Esophagus muscularis mucosa (tissue), 4 donors: ENCODE measurements around the gene CYP24A1. TPM values are rescaled to one million over a fixed set of nuclear protein-coding genes. Genes with fewer than 3 reads are reported as not detected.

ENCODE experiments used
- DNase-seq: peaks from one replicate; pipeline ENCODE4 v3.0.0-alpha.2; 2017; ENCODE audit errors: extremely low spot score
- H3K27ac ChIP-seq, 4 donors: fragments of 200-600 bp; sonication (generic); replicated peaks in 1 of 4; 1 replicate in 3 of 4; 2 replicates in 1 of 4; pipeline ENCODE4 v1.5.1; 2016 to 2019; ENCODE audit warnings: mild to moderate bottlenecking in 1 of 4
- H3K27me3 ChIP-seq, 4 donors: fragments of 200-600 bp; sonication (generic); one replicate each; pipeline versions ENCODE4 v1.5.1 to v1.6.0; 2016 to 2019
- H3K36me3 ChIP-seq, 4 donors: fragments of 200-600 bp; sonication (generic); one replicate each; pipeline ENCODE4 v1.5.1; 2016 to 2019
- H3K4me1 ChIP-seq, 4 donors: fragments of 200-600 bp; sonication (generic); one replicate each; pipeline ENCODE4 v1.5.1; 2016 to 2019
- H3K4me3 ChIP-seq, 4 donors: fragments of 200-600 bp; sonication (generic); 1 replicate in 2 of 4; 2 replicates in 2 of 4; pipeline ENCODE4 v1.5.1; 2016 to 2019; ENCODE audit warnings: mild to moderate bottlenecking in 4 of 4, moderate library complexity in 1 of 4
- H3K9me3 ChIP-seq, 4 donors: fragments of 200-600 bp; sonication (generic); 1 replicate in 3 of 4; 2 replicates in 1 of 4; pipeline ENCODE4 v1.5.1; 2016 to 2019
- EP300 ChIP-seq: sonication (generic); formaldehyde crosslinking; IDR thresholded peaks from one replicate; pipeline ENCODE4 v1.6.1; 2017; ENCODE audit warnings: antibody characterized with exemption
- POLR2A ChIP-seq: fragments of 450-650 bp; IDR thresholded peaks from one replicate; pipeline ENCODE4 v1.6.1; 2017; ENCODE audit warnings: antibody characterized with exemption, moderate library complexity, mild to moderate bottlenecking, low read depth
- POLR2AphosphoS5 ChIP-seq, 2 donors: sonication (generic); formaldehyde crosslinking; IDR thresholded peaks; one replicate each; pipeline ENCODE4 v1.6.1; 2017; ENCODE audit warnings: antibody characterized with exemption in 2 of 2
- WGBS: methylation state at CpG from one replicate; pipeline ENCODE4 v1.1.5; 2018; 5-methylcytosine and 5-hydroxymethylcytosine counted together
- intact Hi-C: fragments of 100-400 bp; cut with DNase I; formaldehyde crosslinking; loops from one replicate; pipeline ENCODE4 v1.15.1; 2023
- total RNA-seq, 4 donors: library from RNA; depleted of rRNA; stranded (reverse); fragments of >200 nt; gene quantifications; one replicate each; pipeline versions ENCODE4 v1.1.0 to v1.2.1, GENCODE V29; 2016
- TF ChIP-seq, protein P1 (sequence below), 3 experiments: fragments of 200-600 bp in 2 of 3; fragments of 450-650 bp in 1 of 3; sonication (generic) in 2 of 3; IDR thresholded peaks; one replicate each; pipeline ENCODE4 v1.5.1; 2017 to 2019; ENCODE audit warnings: antibody characterized with exemption in 3 of 3, mild to moderate bottlenecking in 2 of 3, moderate library complexity in 1 of 3

Gene CYP24A1
- total RNA-seq, 4 donors from 2014 or later = not detected

- Histone ChIP-seq H3K27ac (no peak overlapping the region), H3K9me3 (no peaks in the 10 kb centered on the region), H3K27me3 (peaks cover 0 to 9% (median 0%) of the 10 kb centered on the region in 4 donors), H3K36me3 (no peaks in the 10 kb centered on the region), H3K4me3 (no peak overlapping the region), H3K4me1 (no peaks in the 10 kb centered on the region)
- intact Hi-C loops = no loop called here
- no peak for TF ChIP-seq POLR2A
- TF ChIP-seq EP300 = no peak
- TF ChIP-seq, protein P1, sequence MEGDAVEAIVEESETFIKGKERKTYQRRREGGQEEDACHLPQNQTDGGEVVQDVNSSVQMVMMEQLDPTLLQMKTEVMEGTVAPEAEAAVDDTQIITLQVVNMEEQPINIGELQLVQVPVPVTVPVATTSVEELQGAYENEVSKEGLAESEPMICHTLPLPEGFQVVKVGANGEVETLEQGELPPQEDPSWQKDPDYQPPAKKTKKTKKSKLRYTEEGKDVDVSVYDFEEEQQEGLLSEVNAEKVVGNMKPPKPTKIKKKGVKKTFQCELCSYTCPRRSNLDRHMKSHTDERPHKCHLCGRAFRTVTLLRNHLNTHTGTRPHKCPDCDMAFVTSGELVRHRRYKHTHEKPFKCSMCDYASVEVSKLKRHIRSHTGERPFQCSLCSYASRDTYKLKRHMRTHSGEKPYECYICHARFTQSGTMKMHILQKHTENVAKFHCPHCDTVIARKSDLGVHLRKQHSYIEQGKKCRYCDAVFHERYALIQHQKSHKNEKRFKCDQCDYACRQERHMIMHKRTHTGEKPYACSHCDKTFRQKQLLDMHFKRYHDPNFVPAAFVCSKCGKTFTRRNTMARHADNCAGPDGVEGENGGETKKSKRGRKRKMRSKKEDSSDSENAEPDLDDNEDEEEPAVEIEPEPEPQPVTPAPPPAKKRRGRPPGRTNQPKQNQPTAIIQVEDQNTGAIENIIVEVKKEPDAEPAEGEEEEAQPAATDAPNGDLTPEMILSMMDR (IDR thresholded peaks at IDR 0.05) = no peak
- TF ChIP-seq POLR2AphosphoS5 (IDR thresholded peaks at IDR 0.05) = no peak
- 59% methylated on average over 7 of the region's 7 CpGs for WGBS
- DNase-seq = no peak
Measured at GRCh38 chr20:54148947-54149764, 24.6 kb downstream of the CYP24A1 start.

GRCh38 chr20:54146672-54147071 lies 27.1 kb downstream of the CYP24A1 start:
- TF ChIP-seq POLR2A (no peak), POLR2AphosphoS5 (IDR thresholded peaks at IDR 0.05) (no peak)
- intact Hi-C loops = no loop called here

DNA sequence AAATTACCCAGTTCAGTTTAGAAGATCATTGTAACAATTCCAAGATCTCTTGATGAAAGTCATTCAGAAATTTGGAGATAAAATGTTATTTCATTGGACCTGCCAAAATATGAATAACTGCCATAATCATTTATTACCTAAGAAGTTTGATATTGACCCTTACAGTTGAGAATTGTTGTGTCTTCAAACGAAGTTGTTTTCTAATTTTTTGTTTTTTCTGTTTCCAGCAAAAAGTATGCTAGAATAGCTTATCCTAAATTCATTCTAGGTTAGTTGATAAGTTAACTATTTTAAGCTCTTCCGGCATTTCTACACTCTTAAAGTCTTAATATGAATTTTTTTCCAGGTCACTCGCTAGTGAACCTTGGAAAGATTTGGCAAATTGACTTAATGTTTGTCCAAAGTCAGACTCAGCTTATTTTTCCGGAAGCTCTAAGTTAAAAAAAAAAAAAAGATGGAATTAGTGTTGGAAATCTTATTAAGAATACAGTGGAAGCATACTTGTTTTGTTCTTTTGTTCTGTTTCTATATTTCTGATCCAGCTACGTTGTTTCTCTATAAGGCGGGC lies 28.9 kb downstream of the CYP24A1 start:
- Histone ChIP-seq H3K27me3 (peaks cover 0 to 10% (median 0%) of the 10 kb centered on the region in 4 donors), H3K9me3 (peaks cover 0 to 7% (median 3%) of the 10 kb centered on the region in 4 donors), H3K4me3 (no peak overlapping the region), H3K4me1 (no peaks in the 10 kb centered on the region), H3K27ac (no peak overlapping the region), H3K36me3 (no peaks in the 10 kb centered on the region)
- 86% methylated on average over 6 of the region's 6 CpGs for WGBS
- TF ChIP-seq POLR2A (no peak), POLR2AphosphoS5 (IDR thresholded peaks at IDR 0.05) (no peak), EP300 (no peak)
- TF ChIP-seq, protein P1 (IDR thresholded peaks at IDR 0.05) = no peak
- DNase-seq = no peak
- intact Hi-C loops = no loop called here

More at GRCh38 chr20:54146672-54147071, 27.1 kb downstream of the CYP24A1 start:
- Histone ChIP-seq H3K4me3 (no peak overlapping the region), H3K27me3 (peaks cover 0 to 6% (median 0%) of the 10 kb centered on the region in 4 donors), H3K36me3 (no peaks in the 10 kb centered on the region), H3K9me3 (peaks cover 0 to 5% (median 0%) of the 10 kb centered on the region in 4 donors), H3K4me1 (no peaks in the 10 kb centered on the region), H3K27ac (no peak overlapping the region)
- 86% methylated on average over 1 of the region's 1 CpG for WGBS
- DNase-seq = no peak

- intact Hi-C loops = no loop called here
- Histone ChIP-seq H3K27ac (no peak overlapping the region), H3K27me3 (peaks cover 0 to 11% (median 0%) of the 10 kb centered on the region in 4 donors), H3K9me3 (peaks cover 0 to 7% (median 3%) of the 10 kb centered on the region in 4 donors), H3K36me3 (no peaks in the 10 kb centered on the region), H3K4me3 (no peak overlapping the region), H3K4me1 (no peaks in the 10 kb centered on the region)
- DNase-seq = no peak
- no peak for TF ChIP-seq EP300
- no peak for TF ChIP-seq POLR2AphosphoS5 (IDR thresholded peaks at IDR 0.05)
- no peak for TF ChIP-seq POLR2A
- TF ChIP-seq, protein P1 (IDR thresholded peaks at IDR 0.05) = no peak
- 75% methylated on average over 6 of the region's 6 CpGs for WGBS
Measured at GRCh38 chr20:54140927-54141566, 32.7 kb downstream of the CYP24A1 start.

GRCh38 chr20:54140486-54140885 lies 33.3 kb downstream of the CYP24A1 start:
- 85% methylated on average over 3 of the region's 3 CpGs for WGBS
- TF ChIP-seq EP300 (no peak), POLR2A (no peak), POLR2AphosphoS5 (IDR thresholded peaks at IDR 0.05) (no peak)
- TF ChIP-seq, protein P1 (IDR thresholded peaks at IDR 0.05) = no peak
- no peak for DNase-seq
- no peaks in the 10 kb centered on the region for H3K4me1 ChIP-seq
- H3K9me3 ChIP-seq = peaks cover 0 to 7% (median 3%) of the 10 kb centered on the region in 4 donors
- H3K4me3 ChIP-seq = no peak overlapping the region
- peaks cover 0 to 14% (median 0%) of the 10 kb centered on the region in 4 donors for H3K27me3 ChIP-seq
- intact Hi-C loops = no loop called here
- no peak overlapping the region for H3K27ac ChIP-seq
- H3K36me3 ChIP-seq = no peaks in the 10 kb centered on the region
